Spleen (tissue), 7 donors: ENCODE measurements around the gene DAB2.

Experiments
- POLR2A ChIP-seq, 3 donors: fragments of 450-650 bp; IDR thresholded peaks; one replicate each; pipeline ENCODE4 v1.5.1; 2017; ENCODE audit warnings: antibody characterized with exemption in 3 of 3, mild to moderate bottlenecking in 1 of 3
- POLR2AphosphoS5 ChIP-seq, 3 donors: sonication (generic); formaldehyde crosslinking; IDR thresholded peaks; one replicate each; pipeline ENCODE4 v1.5.1; 2017; ENCODE audit warnings: antibody characterized with exemption in 3 of 3
- TF ChIP-seq, protein P1 (sequence below), 11 experiments: fragments of 200-600 bp in 7 of 11; fragments of 450-650 bp in 4 of 11; sonication (generic) in 4 of 11; IDR thresholded peaks in 8 of 11; conservative IDR thresholded peaks in 3 of 11; 1 replicate in 7 of 11; 2 replicates in 4 of 11; pipeline versions ENCODE4 v1.4.0 to v1.8.0; 2016 to 2021; ENCODE audit warnings: antibody characterized with exemption in 11 of 11, inconsistent platforms in 4 of 11, mild to moderate bottlenecking in 1 of 11
- donor health status: DM: no; HTN: no; CAD: no; lungs with moderate emphysema.
- donor health status: DM: no; HTN: no; CAD: no.
- donor health status: DM: no; HTN: no; CAD: no.

DNA sequence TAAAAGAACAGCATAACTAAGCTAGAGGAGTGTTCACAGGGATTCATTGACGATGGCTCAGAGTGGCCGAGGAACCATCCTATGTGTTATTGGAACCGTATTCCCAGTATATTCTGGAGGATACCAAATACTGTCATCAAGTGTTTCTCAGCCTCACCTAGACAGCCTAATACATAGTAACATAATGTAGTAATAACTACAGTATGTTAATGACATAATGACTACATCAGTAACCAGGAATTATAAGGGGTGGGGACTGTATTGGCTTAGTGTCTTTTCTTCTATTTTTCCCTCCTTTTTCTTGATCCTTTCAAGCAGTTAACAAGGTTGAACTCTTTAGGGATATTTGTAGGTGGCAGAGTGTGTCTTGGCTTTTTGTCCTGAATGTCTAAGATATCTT lies 33.8 kb downstream of the DAB2 start:
- TF ChIP-seq, protein P1, sequence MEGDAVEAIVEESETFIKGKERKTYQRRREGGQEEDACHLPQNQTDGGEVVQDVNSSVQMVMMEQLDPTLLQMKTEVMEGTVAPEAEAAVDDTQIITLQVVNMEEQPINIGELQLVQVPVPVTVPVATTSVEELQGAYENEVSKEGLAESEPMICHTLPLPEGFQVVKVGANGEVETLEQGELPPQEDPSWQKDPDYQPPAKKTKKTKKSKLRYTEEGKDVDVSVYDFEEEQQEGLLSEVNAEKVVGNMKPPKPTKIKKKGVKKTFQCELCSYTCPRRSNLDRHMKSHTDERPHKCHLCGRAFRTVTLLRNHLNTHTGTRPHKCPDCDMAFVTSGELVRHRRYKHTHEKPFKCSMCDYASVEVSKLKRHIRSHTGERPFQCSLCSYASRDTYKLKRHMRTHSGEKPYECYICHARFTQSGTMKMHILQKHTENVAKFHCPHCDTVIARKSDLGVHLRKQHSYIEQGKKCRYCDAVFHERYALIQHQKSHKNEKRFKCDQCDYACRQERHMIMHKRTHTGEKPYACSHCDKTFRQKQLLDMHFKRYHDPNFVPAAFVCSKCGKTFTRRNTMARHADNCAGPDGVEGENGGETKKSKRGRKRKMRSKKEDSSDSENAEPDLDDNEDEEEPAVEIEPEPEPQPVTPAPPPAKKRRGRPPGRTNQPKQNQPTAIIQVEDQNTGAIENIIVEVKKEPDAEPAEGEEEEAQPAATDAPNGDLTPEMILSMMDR (IDR thresholded peaks at IDR 0.05 in 8 of 11, conservative IDR thresholded peaks at IDR 0.05 in 3 of 11) = no peak
- TF ChIP-seq POLR2A (IDR thresholded peaks at IDR 0.05) (no peak), POLR2AphosphoS5 (IDR thresholded peaks at IDR 0.05) (no peak)
